Keratinocyte (primary cell): Measurements from ENCODE around the gene CMTR2.

ENCODE experiments used
- CTCF ChIP-seq, 3 experiments: IDR thresholded peaks in 1 of 3; conservative IDR thresholded peaks in 1 of 3; optimal IDR thresholded peaks in 1 of 3; 2 replicates in 2 of 3; 3 replicates in 1 of 3; pipeline versions ENCODE3 to v1.5.1; 2011; ENCODE audit warnings: low read length in 3 of 3, mild to moderate bottlenecking in 3 of 3, moderate library complexity in 2 of 3, control low read depth in 1 of 3, inconsistent platforms in 1 of 3; ENCODE audit not compliant: insufficient read depth in 2 of 3; ENCODE audit errors: extremely low read depth in 1 of 3
- EZH2 ChIP-seq: IDR thresholded peaks from one replicate; pipeline ENCODE4 v1.6.1; 2012; ENCODE audit warnings: inconsistent platforms, mild to moderate bottlenecking, low read length, moderate library complexity

- TF ChIP-seq CTCF (optimal IDR thresholded peaks at IDR 0.05 in 1 of 3, IDR thresholded peaks at IDR 0.05 in 1 of 3, conservative IDR thresholded peaks at IDR 0.05 in 1 of 3; ENCODE audit: extremely low read depth in 1 of 3, insufficient read depth in 2 of 3, low read length in 3 of 3) (no peak), EZH2 (no peak)
These were observed 4.7 kb upstream of the CMTR2 start for GRCh38 chr16:71293919-71294318.
